H1 (cell line): ENCODE measurements around the gene ALG14. TPM values are rescaled to one million over a fixed set of nuclear protein-coding genes. Genes with fewer than 3 reads are reported as not detected.

Experiments
- CTCF ChIA-PET: fragments of 300-600 bp; sonication (Branson Sonifier 250); formaldehyde crosslinking; loops from one replicate; lab custom pipeline; 2021; ENCODE audit not compliant: partially characterized antibody; lab: Charles Lee
- POLR2A ChIA-PET: fragments of 300-600 bp; sonication (Branson Sonifier 250); formaldehyde crosslinking; loops from one replicate; lab custom pipeline; 2021; ENCODE audit warnings: inconsistent platforms; ENCODE audit not compliant: partially characterized antibody; lab: Charles Lee
- DNase-seq, 2 experiments: peaks; one replicate each; pipeline versions ENCODE4 v3.0.0 to v3.0.0-alpha.2; 2010 to 2022; ENCODE audit warnings: low spot score in 2 of 2, low read depth in 1 of 2, mixed read lengths in 1 of 2
- FAIRE-seq: peaks from 2 replicates; lab custom pipeline; 2011; peaks lifted over from hg19 to GRCh38; lab: Jason Lieb, UNC
- H2AFZ ChIP-seq: 2 replicates; pipeline ENCODE4 v1.8.1; 2012; ENCODE audit warnings: low read length, inconsistent platforms
- H2AK5ac ChIP-seq: 2 replicates; pipeline ENCODE4 v1.6.1; 2013; ENCODE audit warnings: low read depth, low read length
- H2BK120ac ChIP-seq: replicated peaks from 2 replicates; pipeline ENCODE3; 2013; ENCODE audit warnings: low read depth, low read length, inconsistent platforms
- H2BK12ac ChIP-seq: 2 replicates; pipeline ENCODE4 v1.6.1; 2013; ENCODE audit warnings: low read depth, low read length
- H2BK15ac ChIP-seq: 2 replicates; pipeline ENCODE4 v1.6.1; 2013; ENCODE audit warnings: low read length
- H2BK20ac ChIP-seq: 2 replicates; pipeline ENCODE4 v1.6.1; 2013; ENCODE audit warnings: low read length
- H2BK5ac ChIP-seq: 2 replicates; pipeline ENCODE4 v1.6.1; 2013; ENCODE audit warnings: low read depth, low read length
- H3K14ac ChIP-seq: 2 replicates; pipeline ENCODE4 v1.6.1; 2013; ENCODE audit warnings: inconsistent platforms; ENCODE audit not compliant: insufficient read length
- H3K18ac ChIP-seq: 2 replicates; pipeline ENCODE4 v1.6.1; 2013; ENCODE audit warnings: low read length; ENCODE audit errors: extremely low read depth
- H3K23ac ChIP-seq: 2 replicates; pipeline ENCODE4 v1.6.1; 2013; ENCODE audit warnings: inconsistent platforms; ENCODE audit not compliant: insufficient read length
- H3K23me2 ChIP-seq: 2 replicates; pipeline ENCODE4 v1.6.1; 2013; ENCODE audit warnings: low read depth, low read length
- H3K27ac ChIP-seq: 2 replicates; pipeline ENCODE4 v1.6.1; 2011; ENCODE audit warnings: low read depth, low read length, inconsistent platforms
- H3K27me3 ChIP-seq, 4 experiments: replicated peaks in 1 of 4; 1 replicate in 1 of 4; 2 replicates in 3 of 4; pipeline versions ENCODE4 v1.6.1 to v1.8.1; 2011 to 2013; ENCODE audit warnings: low read length in 3 of 4, mild to moderate bottlenecking in 3 of 4, inconsistent platforms in 2 of 4, mixed read lengths in 2 of 4, moderate library complexity in 1 of 4; ENCODE audit not compliant: control insufficient read depth in 3 of 4, insufficient read depth in 3 of 4; ENCODE audit errors: extremely low read depth in 1 of 4
- H3K36me3 ChIP-seq, 4 experiments: 2 replicates each; pipeline versions ENCODE4 v1.6.1 to v1.8.1; 2011 to 2013; ENCODE audit warnings: mild to moderate bottlenecking in 4 of 4, low read length in 3 of 4, moderate library complexity in 2 of 4, control low read depth in 1 of 4, inconsistent platforms in 1 of 4; ENCODE audit not compliant: insufficient read depth in 4 of 4, control insufficient read depth in 2 of 4
- H3K4ac ChIP-seq: replicated peaks from 2 replicates; pipeline ENCODE3; 2013; ENCODE audit warnings: low read length, low read depth, mixed read lengths, inconsistent platforms; ENCODE audit not compliant: insufficient read length
- H3K4me1 ChIP-seq, 4 experiments: replicated peaks in 1 of 4; 1 replicate in 1 of 4; 2 replicates in 3 of 4; pipeline versions ENCODE4 v1.6.1 to v1.8.1; 2011 to 2013; ENCODE audit warnings: low read length in 3 of 4, inconsistent platforms in 2 of 4, mixed read lengths in 1 of 4; ENCODE audit not compliant: insufficient read depth in 4 of 4, control insufficient read depth in 3 of 4
- H3K4me2 ChIP-seq, 2 experiments: 2 replicates each; pipeline versions ENCODE4 v1.6.1 to v1.8.1; 2011 to 2013; ENCODE audit warnings: low read depth in 2 of 2, low read length in 2 of 2, control low read depth in 1 of 2, inconsistent platforms in 1 of 2, mild to moderate bottlenecking in 1 of 2; ENCODE audit not compliant: insufficient read depth in 1 of 2
- H3K4me3 ChIP-seq, 4 experiments: fragments of 200-600, 300-600 bp in 1 of 4; sonication (generic), shearing (Covaris generic), sonication (Bioruptor Twin) in 1 of 4; 2 replicates each; pipeline versions ENCODE4 v1.5.1 to v1.8.1; 2011 to 2016; ENCODE audit warnings: low read length in 4 of 4, low read depth in 3 of 4, control low read depth in 2 of 4, inconsistent platforms in 2 of 4, mild to moderate bottlenecking in 2 of 4, mixed read lengths in 1 of 4, moderate library complexity in 1 of 4; ENCODE audit not compliant: insufficient read depth in 2 of 4; ENCODE audit errors: extremely low read depth in 1 of 4
- H3K56ac ChIP-seq: replicated peaks from 2 replicates; pipeline ENCODE3; 2013; ENCODE audit warnings: low read depth, mild to moderate bottlenecking, mixed read lengths, low read length, inconsistent platforms; ENCODE audit not compliant: insufficient read length
- H3K79me1 ChIP-seq: 2 replicates; pipeline ENCODE4 v1.6.1; 2013; ENCODE audit warnings: low read depth, low read length, control low read depth
- H3K79me2 ChIP-seq, 2 experiments: 2 replicates each; pipeline versions ENCODE4 v1.6.1 to v1.8.1; 2012 to 2013; ENCODE audit warnings: low read length in 2 of 2, mild to moderate bottlenecking in 2 of 2, inconsistent platforms in 1 of 2; ENCODE audit not compliant: insufficient read depth in 2 of 2, control insufficient read depth in 1 of 2
- H3K9ac ChIP-seq, 4 experiments: replicated peaks in 1 of 4; 1 replicate in 1 of 4; 2 replicates in 3 of 4; pipeline versions ENCODE4 v1.6.1 to v1.8.1; 2011 to 2013; ENCODE audit warnings: low read depth in 3 of 4, low read length in 3 of 4, control low read depth in 2 of 4, mild to moderate bottlenecking in 2 of 4, moderate library complexity in 2 of 4, inconsistent platforms in 1 of 4; ENCODE audit errors: extremely low read depth in 1 of 4
- H3K9me3 ChIP-seq, 2 experiments: 2 replicates each; pipeline versions ENCODE4 v1.6.1 to v1.8.1; 2012 to 2013; ENCODE audit warnings: mild to moderate bottlenecking in 2 of 2, moderate library complexity in 2 of 2, control low read depth in 1 of 2, inconsistent platforms in 1 of 2, low read depth in 1 of 2, low read length in 1 of 2, mixed read lengths in 1 of 2; ENCODE audit not compliant: insufficient read depth in 2 of 2
- H4K20me1 ChIP-seq, 2 experiments: replicated peaks in 1 of 2; 2 replicates each; pipeline versions ENCODE3 to v1.8.1; 2011 to 2013; ENCODE audit warnings: inconsistent platforms in 2 of 2, low read length in 2 of 2, mild to moderate bottlenecking in 1 of 2; ENCODE audit not compliant: insufficient read depth in 2 of 2, control insufficient read depth in 1 of 2
- H4K5ac ChIP-seq: 2 replicates; pipeline ENCODE4 v1.6.1; 2013; ENCODE audit warnings: low read length, low read depth, mixed read lengths, inconsistent platforms; ENCODE audit not compliant: insufficient read length
- H4K8ac ChIP-seq: 2 replicates; pipeline ENCODE4 v1.8.0; 2013; ENCODE audit warnings: mild to moderate bottlenecking, moderate library complexity, low read length, inconsistent platforms; ENCODE audit not compliant: insufficient read depth; ENCODE audit errors: extremely low read depth
- H4K91ac ChIP-seq: replicated peaks from 2 replicates; pipeline ENCODE3; 2013; ENCODE audit warnings: low read length, mixed read lengths, inconsistent platforms; ENCODE audit not compliant: insufficient read length
- EP300 ChIP-seq, 2 experiments: IDR thresholded peaks; 1 replicate in 1 of 2; 2 replicates in 1 of 2; pipeline ENCODE4 v1.6.1; 2011 to 2012; ENCODE audit warnings: low read depth in 2 of 2, low read length in 2 of 2, mild to moderate bottlenecking in 2 of 2, borderline replicate concordance in 1 of 2, inconsistent platforms in 1 of 2, moderate library complexity in 1 of 2
- GTF2F1 ChIP-seq: IDR thresholded peaks from 2 replicates; pipeline ENCODE4 v1.6.1; 2012; ENCODE audit warnings: low read depth, low read length, improper control_type of control experiment, borderline replicate concordance
- HDAC6 ChIP-seq: IDR thresholded peaks from one replicate; pipeline ENCODE4 v1.7.1; 2012; ENCODE audit warnings: low read depth, mild to moderate bottlenecking, inconsistent platforms, low read length, moderate library complexity
- JUN ChIP-seq: IDR thresholded peaks from 2 replicates; pipeline ENCODE4 v1.6.1; 2011; ENCODE audit warnings: low read depth, mild to moderate bottlenecking, improper control_type of control experiment, low read length
- RXRA ChIP-seq: IDR thresholded peaks from 2 replicates; pipeline ENCODE4 v1.6.1; 2011; ENCODE audit warnings: low read depth, mild to moderate bottlenecking, low read length, moderate library complexity; ENCODE audit not compliant: insufficient read depth
- SUZ12 ChIP-seq: fragments of 200-600 bp; sonication (generic); IDR thresholded peaks from 2 replicates; pipeline ENCODE4 v1.6.1; 2012; ENCODE audit warnings: mild to moderate bottlenecking, inconsistent platforms, low read length, moderate library complexity, mixed read lengths
- TCF12 ChIP-seq: IDR thresholded peaks from 2 replicates; pipeline ENCODE4 v1.6.1; 2011; ENCODE audit warnings: low read depth, mild to moderate bottlenecking, low read length
- YY1 ChIP-seq: IDR thresholded peaks from 2 replicates; pipeline ENCODE4 v1.6.1; 2011; ENCODE audit warnings: low read depth, mild to moderate bottlenecking, low read length
- WGBS, 2 experiments: shearing (Covaris generic) in 1 of 2; methylation state at CpG; one replicate each; pipeline versions ENCODE4 v1.1.6 to v1.1.7; 2013 to 2015; ENCODE audit warnings: low lambda C conversion rate in 2 of 2, mixed read lengths in 2 of 2, inconsistent platforms in 1 of 2, low coverage in 1 of 2, missing lambda C conversion rate in 1 of 2; ENCODE audit not compliant: insufficient replicate concordance in 2 of 2, insufficient coverage in 1 of 2, insufficient read length in 1 of 2; ENCODE audit errors: extremely low coverage in 1 of 2, missing lambda C conversion rate in 1 of 2; 5-methylcytosine and 5-hydroxymethylcytosine counted together
- polyA plus RNA-seq, 7 experiments: library from polyadenylated mRNA; depleted of rRNA in 3 of 7; stranded (reverse) in 5 of 7; unstranded in 2 of 7; fragments of >200 nt in 5 of 7; fragments of 200-250 nt in 2 of 7; gene quantifications; 1 replicate in 5 of 7; 2 replicates in 1 of 7; 4 replicates in 1 of 7; pipeline versions ENCODE4 v1.2.1 to v1.2.3, GENCODE V29; 2011 to 2013; ENCODE audit warnings: missing spikeins in 2 of 7, mixed read lengths in 2 of 7
- total RNA-seq: library from RNA; stranded (reverse); fragmentation: NEBNext Ultra II Directional; extraction: Animal tissue kit (Norgen Biotek cat#: 25700); gene quantifications from 2 replicates; pipeline ENCODE4 v1.2.1, GENCODE V29; 2021

The ALG14 gene
- total and polyA plus RNA-seq, 2 of the 8 experiments (the other 6 are each of a cell fraction or from before 2014, with no cell fraction given) = 0.95 to 1.3 TPM

DNA sequence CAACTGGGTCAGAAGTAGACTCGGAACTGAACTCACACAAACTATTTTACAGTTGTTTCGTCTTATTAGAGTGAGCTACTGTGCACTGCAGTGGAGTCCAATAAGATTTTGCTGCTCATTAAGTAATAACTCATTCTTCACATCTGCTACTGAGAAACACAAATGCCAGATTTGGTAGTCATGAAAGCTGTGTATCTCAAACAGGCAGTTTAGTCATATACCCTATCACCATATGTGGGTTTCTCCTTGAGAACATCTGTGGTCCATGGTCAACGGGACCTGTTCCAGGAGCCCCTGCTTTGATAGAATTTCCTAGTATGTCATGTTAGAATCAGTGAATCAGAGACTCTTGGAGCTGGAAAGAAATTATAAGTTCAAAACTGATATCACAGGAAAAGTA is 60.4 kb downstream of the ALG14 start:
- Histone ChIP-seq H3K27me3 (no peaks in the 10 kb centered on the region), H4K91ac (no peak overlapping the region), H2AK5ac (no peak overlapping the region), H4K8ac (no peak overlapping the region), H3K36me3 (no peaks in the 10 kb centered on the region; a peak in 1 of 8 replicates), H3K23me2 (no peaks in the 10 kb centered on the region), H2BK15ac (no peak overlapping the region), H3K4ac (no peak overlapping the region), H2BK120ac (no peak overlapping the region), H2AFZ (no peak overlapping the region), H2BK12ac (no peak overlapping the region), H2BK20ac (no peak overlapping the region), H3K14ac (no peak overlapping the region), H3K4me3 (no peak overlapping the region), H3K23ac (no peak overlapping the region), H4K20me1 (no peaks in the 10 kb centered on the region), H3K4me2 (no peak overlapping the region), H3K4me1 (no peaks in the 10 kb centered on the region), H2BK5ac (no peak overlapping the region), H3K9me3 (no peaks in the 10 kb centered on the region), H4K5ac (no peak overlapping the region), H3K18ac (no peak overlapping the region), H3K27ac (no peak overlapping the region), H3K9ac (no peak overlapping the region), H3K79me1 (no peaks in the 10 kb centered on the region), H3K79me2 (no peaks in the 10 kb centered on the region), H3K56ac (no peak overlapping the region)
- FAIRE-seq (no peak), DNase-seq (no peak)
- ChIA-PET CTCF (interaction anchor here (0.7 to 2.2 kb wide), 4 partner anchors 10 to 187 kb away, joined by 3 to 7 read pairs (median 4); no protein-coding TSS in a partner anchor), POLR2A (no interaction called here)
- WGBS, 2 experiments = 92% methylated on average over 3 of the region's 3 CpGs; no CpG with 5 or more reads in 1 of the 2 experiments
- TF ChIP-seq TCF12 (no peak), HDAC6 (no peak), JUN (no peak), SUZ12 (no peak), EP300 (IDR thresholded peaks at IDR 0.05; ENCODE audit: borderline replicate concordance in 1 of 2, low read depth in 2 of 2, low read length in 2 of 2) (no peak), GTF2F1 (no peak), RXRA (no peak), YY1 (no peak)
